HUES6 (cell line): ENCODE data around the gene ERCC4.

Experiments
- H3K27ac ChIP-seq: 2 replicates; pipeline ENCODE4 v1.7.0; 2013; ENCODE audit warnings: low read depth, mild to moderate bottlenecking, low read length, inconsistent platforms
- H3K27me3 ChIP-seq: 2 replicates; pipeline ENCODE4 v1.6.1; 2013; ENCODE audit warnings: low read length; ENCODE audit not compliant: control insufficient read depth, insufficient read depth
- H3K36me3 ChIP-seq: 2 replicates; pipeline ENCODE4 v1.6.1; 2013; ENCODE audit warnings: low read length; ENCODE audit not compliant: control insufficient read depth, insufficient read depth
- H3K4me1 ChIP-seq: 2 replicates; pipeline ENCODE4 v1.6.1; 2013; ENCODE audit warnings: low read length; ENCODE audit not compliant: control insufficient read depth, insufficient read depth
- H3K4me3 ChIP-seq: 2 replicates; pipeline ENCODE4 v1.5.1; 2013; ENCODE audit warnings: low read depth, low read length
- H3K9ac ChIP-seq: one replicate; pipeline ENCODE4 v1.6.1; 2013; ENCODE audit warnings: mild to moderate bottlenecking, low read length
- H3K9me3 ChIP-seq: 2 replicates; pipeline ENCODE4 v1.6.1; 2013; ENCODE audit warnings: low read depth, low read length; ENCODE audit not compliant: control insufficient read depth, insufficient read depth

Gene ERCC4

DNA sequence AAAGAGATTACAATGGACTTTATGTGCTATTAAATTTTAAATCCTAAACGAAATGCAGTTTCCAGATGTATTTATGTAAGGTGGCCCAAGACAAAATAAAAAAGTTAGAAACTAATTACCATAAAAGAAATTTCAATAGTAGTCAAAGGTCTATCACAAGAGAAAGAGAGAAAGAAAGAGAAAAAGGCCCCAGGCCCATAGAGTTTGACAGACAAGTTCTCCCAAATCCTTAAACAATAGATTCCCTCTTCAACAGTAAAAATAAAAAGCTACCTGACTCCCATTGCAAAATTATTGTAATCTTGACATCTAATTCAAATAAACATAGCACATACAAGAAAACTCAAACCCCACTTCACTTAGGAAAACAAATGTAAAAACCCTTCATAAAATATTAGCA, 8.6 kb upstream of the ERCC4 start:
- H3K27ac ChIP-seq = no peak overlapping the region
- H3K27me3 ChIP-seq = no peaks in the 10 kb centered on the region
- no peak overlapping the region for H3K9ac ChIP-seq
- no peak overlapping the region for H3K4me3 ChIP-seq
- H3K36me3 ChIP-seq = no peaks in the 10 kb centered on the region
- no peaks in the 10 kb centered on the region for H3K4me1 ChIP-seq
- H3K9me3 ChIP-seq = peaks cover 7% of the 10 kb centered on the region

DNA sequence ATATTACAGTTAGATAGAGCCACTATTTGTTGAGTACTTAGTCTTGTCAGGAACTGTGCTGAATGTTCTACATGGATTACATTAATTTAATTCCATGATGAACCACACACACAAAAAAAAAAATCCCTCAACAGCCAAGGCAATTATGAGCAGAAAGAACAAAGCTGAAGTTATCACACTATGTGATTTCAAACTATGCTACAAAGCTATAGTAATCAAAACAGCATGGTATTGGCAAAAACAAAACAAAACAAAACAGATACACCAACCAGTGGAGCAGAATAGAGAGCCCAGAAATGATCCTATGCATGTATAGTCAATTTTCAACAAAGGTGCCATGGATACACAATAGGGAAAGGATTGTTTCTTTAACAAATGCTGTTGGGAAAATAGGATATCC, 8.1 kb upstream of the ERCC4 start:
- Histone ChIP-seq H3K27me3 (no peaks in the 10 kb centered on the region), H3K4me3 (no peak overlapping the region), H3K36me3 (no peaks in the 10 kb centered on the region), H3K27ac (no peak overlapping the region), H3K9ac (no peak overlapping the region), H3K9me3 (peaks cover 5% of the 10 kb centered on the region), H3K4me1 (no peaks in the 10 kb centered on the region)

GRCh38 chr16:13912891-13913290, 7.1 kb upstream of the ERCC4 start:
- H3K9me3 ChIP-seq = peaks cover 5% of the 10 kb centered on the region
- no peaks in the 10 kb centered on the region for H3K27me3 ChIP-seq
- no peaks in the 10 kb centered on the region for H3K36me3 ChIP-seq
- H3K9ac ChIP-seq = no peak overlapping the region
- no peak overlapping the region for H3K27ac ChIP-seq
- H3K4me1 ChIP-seq = no peaks in the 10 kb centered on the region
- H3K4me3 ChIP-seq = no peak overlapping the region

DNA sequence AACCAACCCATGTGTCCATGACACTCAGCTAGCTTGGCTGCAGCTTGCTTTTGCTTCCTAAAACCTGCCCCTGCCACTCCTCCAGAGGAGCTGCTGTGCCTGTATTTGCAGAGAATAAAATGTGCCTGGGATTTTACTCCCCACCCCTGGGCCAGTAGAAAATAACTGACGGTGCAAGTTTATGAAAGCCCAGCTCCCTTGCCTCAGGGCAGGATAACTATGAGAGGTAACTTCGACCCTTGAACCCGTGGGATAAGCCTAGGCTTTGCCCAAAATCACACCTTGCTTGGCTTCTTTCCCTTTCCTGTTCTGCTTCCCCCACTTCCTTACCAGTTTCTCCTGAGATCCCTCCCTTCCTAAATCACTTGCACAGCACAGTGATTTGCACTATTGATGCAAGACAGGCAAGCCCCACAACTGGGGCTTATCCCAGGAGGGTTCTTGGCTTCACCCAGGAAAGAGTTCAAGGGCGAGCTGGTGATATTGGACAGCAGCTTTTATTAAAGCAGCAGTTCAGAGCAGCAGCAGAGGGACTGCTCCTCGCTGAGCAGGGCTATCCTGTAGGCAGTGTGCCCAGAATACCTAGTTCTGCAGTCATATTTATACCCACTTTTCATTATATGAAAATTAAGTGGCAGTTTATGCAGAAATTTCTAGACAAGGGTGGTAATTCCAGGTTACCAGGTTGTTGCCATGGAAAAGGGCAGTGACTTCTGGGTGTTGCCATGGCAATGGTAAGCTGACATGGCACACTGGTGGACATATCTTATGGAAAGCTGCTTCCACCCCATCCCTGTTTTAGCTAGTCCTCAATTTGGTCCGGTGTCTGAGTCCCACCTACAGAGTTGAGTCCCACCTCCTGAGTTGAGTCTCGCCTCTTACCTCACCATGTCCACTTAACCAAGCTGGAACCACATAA, 6.3 kb upstream of the ERCC4 start:
- no peak overlapping the region for H3K27ac ChIP-seq
- no peaks in the 10 kb centered on the region for H3K27me3 ChIP-seq
- H3K4me1 ChIP-seq = no peaks in the 10 kb centered on the region
- no peak overlapping the region for H3K9ac ChIP-seq
- H3K36me3 ChIP-seq = no peaks in the 10 kb centered on the region
- no peak overlapping the region for H3K4me3 ChIP-seq
- H3K9me3 ChIP-seq = peaks cover 5% of the 10 kb centered on the region

DNA sequence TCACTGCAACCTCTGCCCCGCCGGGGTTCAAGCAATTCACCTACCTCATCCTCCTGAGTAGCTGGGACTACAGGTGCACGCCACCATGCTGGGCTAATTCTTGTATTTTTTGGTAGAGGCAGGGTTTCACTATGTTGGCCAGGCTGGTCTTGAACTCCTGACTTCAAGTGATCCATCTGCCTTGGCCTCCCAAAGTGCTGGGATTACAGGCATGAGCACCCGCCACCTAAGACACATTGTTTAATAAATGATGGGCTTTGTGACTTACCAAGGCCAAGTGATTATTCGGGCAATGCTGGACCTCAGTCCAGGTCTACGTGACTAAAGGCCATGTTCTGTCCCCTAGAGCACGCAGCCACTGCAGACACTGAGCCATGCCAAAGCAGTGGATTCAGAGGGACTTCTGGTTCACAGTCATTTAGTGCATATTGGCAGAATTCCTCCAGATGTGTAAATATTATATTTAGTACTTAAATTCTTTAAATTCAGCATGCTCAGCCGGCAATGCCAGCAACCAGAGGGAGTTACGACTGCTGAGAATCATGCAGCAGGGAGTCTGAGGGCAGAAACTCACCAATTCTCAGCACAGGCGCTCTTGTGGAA, 4.8 kb upstream of the ERCC4 start:
- Histone ChIP-seq H3K4me1 (no peaks in the 10 kb centered on the region), H3K4me3 (no peak overlapping the region), H3K27me3 (no peaks in the 10 kb centered on the region), H3K9me3 (peaks cover 5% of the 10 kb centered on the region), H3K36me3 (no peaks in the 10 kb centered on the region), H3K27ac (no peak overlapping the region), H3K9ac (no peak overlapping the region)

DNA sequence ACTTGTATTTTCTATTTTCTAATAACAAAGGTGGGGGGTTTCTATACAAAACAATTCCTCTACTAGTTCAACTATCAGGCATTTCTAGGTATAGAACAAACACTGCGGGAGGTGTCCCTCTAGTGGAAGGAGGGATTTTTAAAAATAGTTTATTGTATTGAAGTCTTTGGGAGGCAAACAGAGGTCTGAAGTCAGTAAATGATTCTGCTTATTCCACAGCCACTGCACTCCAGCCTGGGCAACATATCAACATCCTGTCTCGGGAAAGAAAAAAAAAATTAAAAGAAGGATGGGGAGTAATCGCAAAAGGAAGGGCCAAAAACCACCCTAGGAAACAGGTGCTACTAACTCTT, 648 bp upstream of the ERCC4 start:
- Histone ChIP-seq H3K36me3 (peaks cover 13% of the 10 kb centered on the region), H3K27ac (no peak overlapping the region), H3K27me3 (no peaks in the 10 kb centered on the region), H3K9me3 (no peaks in the 10 kb centered on the region; the same call in 1 of the 2 replicates), H3K4me1 (peaks cover 7% of the 10 kb centered on the region; the same call in 1 of the 2 replicates), H3K4me3 (peak overlapping the region; percentile 93), H3K9ac (peak overlapping the region; percentile 18)

GRCh38 chr16:13920510-13920818, 510 bp downstream of the ERCC4 start:
- peak overlapping the region; percentile 86 for H3K9ac ChIP-seq
- H3K4me1 ChIP-seq = peaks cover 7% of the 10 kb centered on the region; the same call in 1 of the 2 replicates
- peak overlapping the region; percentile 38; the same call in 1 of the 2 replicates for H3K27ac ChIP-seq
- H3K27me3 ChIP-seq = no peaks in the 10 kb centered on the region
- no peaks in the 10 kb centered on the region for H3K9me3 ChIP-seq
- H3K36me3 ChIP-seq = peaks cover 23% of the 10 kb centered on the region
- H3K4me3 ChIP-seq = peak overlapping the region; percentile 93

DNA sequence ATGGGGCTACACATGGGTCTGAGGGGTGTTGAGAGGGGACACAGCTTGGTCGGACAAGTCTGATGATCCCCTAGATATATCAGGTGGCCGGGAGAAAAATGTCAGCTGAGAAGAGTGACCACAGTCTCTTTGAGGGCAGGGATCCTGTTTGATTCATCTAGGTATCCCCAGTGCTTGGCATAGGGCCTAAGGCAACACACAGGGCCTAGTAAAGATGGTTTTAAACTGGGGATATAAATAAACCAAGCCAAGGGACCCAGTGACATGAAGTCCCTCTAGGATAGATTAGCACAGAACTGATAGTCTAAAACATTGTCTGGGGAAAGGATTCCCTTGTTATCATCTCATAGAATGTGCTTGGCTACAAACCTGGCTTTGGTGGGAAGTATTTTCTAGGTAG, 1.4 kb downstream of the ERCC4 start:
- peak overlapping the region; percentile 86 for H3K9ac ChIP-seq
- peak overlapping the region; percentile 93; the same call in 1 of the 2 replicates for H3K4me3 ChIP-seq
- H3K36me3 ChIP-seq = peaks cover 29% of the 10 kb centered on the region
- peaks cover 7% of the 10 kb centered on the region; the same call in 1 of the 2 replicates for H3K4me1 ChIP-seq
- no peaks in the 10 kb centered on the region for H3K9me3 ChIP-seq
- H3K27ac ChIP-seq = no peak overlapping the region
- H3K27me3 ChIP-seq = no peaks in the 10 kb centered on the region

DNA sequence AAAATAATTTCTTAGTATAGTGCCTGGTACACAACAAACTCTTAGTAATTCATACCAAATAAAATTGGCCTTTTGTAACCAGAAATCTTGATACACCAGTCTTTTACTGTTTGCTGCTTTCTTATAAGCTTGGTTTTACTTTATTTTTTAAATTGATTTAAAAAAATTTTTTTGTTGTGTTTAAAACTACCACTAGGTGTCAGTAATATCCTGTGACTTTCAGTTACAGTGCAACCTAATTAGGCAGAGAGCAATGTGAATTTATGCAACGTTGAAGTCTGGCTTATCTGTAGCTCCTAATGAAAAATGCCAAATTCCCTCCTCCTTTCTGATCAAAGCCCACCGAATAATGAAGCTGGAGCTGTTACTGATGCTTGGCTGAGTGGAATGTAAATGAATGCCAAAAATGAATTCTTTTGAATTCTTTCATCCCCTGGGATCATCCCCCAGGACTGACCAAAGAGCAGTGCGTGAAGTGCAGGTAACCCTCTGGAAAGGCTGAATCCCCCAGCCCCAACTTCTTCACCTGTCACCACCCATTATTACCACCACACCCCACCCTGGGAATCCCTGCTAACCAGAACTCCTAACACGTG, 3.8 kb downstream of the ERCC4 start:
- Histone ChIP-seq H3K27ac (no peak overlapping the region), H3K27me3 (no peaks in the 10 kb centered on the region), H3K4me3 (no peak overlapping the region), H3K9me3 (no peaks in the 10 kb centered on the region), H3K4me1 (peaks cover 7% of the 10 kb centered on the region; the same call in 1 of the 2 replicates), H3K9ac (no peak overlapping the region), H3K36me3 (peaks cover 42% of the 10 kb centered on the region)

DNA sequence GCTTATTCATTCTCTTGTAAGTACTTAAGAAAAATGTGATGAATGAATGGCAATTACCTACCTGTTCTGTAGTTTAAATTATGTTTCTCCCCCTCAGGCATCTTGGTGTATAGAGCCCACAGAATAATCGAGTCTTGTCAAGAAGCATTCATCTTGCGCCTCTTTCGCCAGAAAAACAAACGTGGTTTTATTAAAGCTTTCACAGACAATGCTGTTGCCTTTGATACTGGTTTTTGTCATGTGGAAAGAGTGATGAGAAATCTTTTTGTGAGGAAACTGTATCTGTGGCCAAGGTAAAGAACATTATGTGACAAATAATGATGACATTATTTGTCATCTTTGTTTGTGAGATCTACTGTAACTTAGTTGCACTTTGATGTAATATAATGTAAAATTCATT, 6.5 kb downstream of the ERCC4 start:
- H3K27ac ChIP-seq = no peak overlapping the region
- H3K4me1 ChIP-seq = no peaks in the 10 kb centered on the region
- H3K27me3 ChIP-seq = no peaks in the 10 kb centered on the region
- H3K4me3 ChIP-seq = no peak overlapping the region
- no peaks in the 10 kb centered on the region for H3K9me3 ChIP-seq
- no peak overlapping the region for H3K9ac ChIP-seq
- H3K36me3 ChIP-seq = peaks cover 53% of the 10 kb centered on the region

DNA sequence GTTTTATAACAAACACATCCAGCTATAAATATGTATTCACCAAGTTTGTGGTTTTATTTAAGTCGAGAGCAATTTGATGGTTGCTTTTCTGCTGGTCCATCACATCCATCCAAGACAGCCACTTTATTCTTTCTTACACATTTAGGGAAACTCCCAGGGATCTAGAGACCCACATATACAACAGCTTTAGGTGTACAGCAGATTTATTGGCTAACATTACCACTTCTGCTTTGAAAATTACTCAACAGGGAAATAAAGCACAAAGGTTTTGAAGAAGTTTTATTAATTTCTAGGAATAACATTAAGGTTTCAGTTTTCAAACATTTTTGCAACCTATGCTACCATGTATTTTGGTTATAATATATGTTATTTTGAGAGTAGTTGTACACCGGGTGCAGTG, 6.9 kb downstream of the ERCC4 start:
- Histone ChIP-seq H3K9me3 (no peaks in the 10 kb centered on the region), H3K36me3 (peaks cover 55% of the 10 kb centered on the region), H3K4me3 (no peak overlapping the region), H3K27ac (no peak overlapping the region), H3K4me1 (no peaks in the 10 kb centered on the region), H3K27me3 (no peaks in the 10 kb centered on the region), H3K9ac (no peak overlapping the region)
